HCT116 (cell line): Measurements from ENCODE around the gene MORF4L1. TPM values are rescaled to one million over a fixed set of nuclear protein-coding genes. Genes with fewer than 3 reads are reported as not detected.
"Not testable (repeated sequence)": the region's sequence is repeated elsewhere in the genome, so short reads cannot be mapped to it uniquely, and the experiment has no call there.

Experiments used
- ATAC-seq: fragments of 200-7000 bp; cut with Tn5 transposase; 2 replicates; pipeline ENCODE4 v1.9.1; 2020; ENCODE audit warnings: mild to moderate bottlenecking, moderate library complexity
- BruUV-seq: library from RNA; stranded (reverse); fragments of 400-500 nt; replicated peaks from 2 replicates; lab custom pipeline; 2021; lab: Mats Ljungman, UMichigan
- CTCF ChIA-PET: fragments of 300-600 bp; sonication (Branson Sonifier 250); formaldehyde crosslinking; loops from one replicate; lab custom pipeline; 2021; ENCODE audit warnings: antibody characterized with exemption; lab: Charles Lee
- POLR2A ChIA-PET: fragments of 300-600, 350-600 bp; sonication (Branson Sonifier 250); formaldehyde crosslinking; loops from one replicate; lab custom pipeline; 2021; ENCODE audit warnings: antibody characterized with exemption; lab: Charles Lee
- RAD21 ChIA-PET, 2 experiments: fragments of 300-600 bp; sonication (Branson Sonifier 250); formaldehyde crosslinking; loops; one replicate each; lab custom pipeline; 2023; ENCODE audit warnings: low total read pairs in 2 of 2; ENCODE audit not compliant: uncharacterized antibody in 2 of 2, unreplicated experiment in 2 of 2, low non-redundant PET in 1 of 2; lab: Charles Lee
- DNase-seq: peaks from one replicate; pipeline ENCODE4 v3.0.0-alpha.2; 2010; ENCODE audit warnings: low read depth, low spot score
- H2AFZ ChIP-seq: fragments of 200-600 bp; shearing (Covaris generic), sonication (generic); 2 replicates; pipeline ENCODE4 v1.6.1; 2017; ENCODE audit warnings: low read depth, mixed run types, mixed read lengths, antibody characterized with exemption, low read length; ENCODE audit not compliant: poor library complexity, severe bottlenecking
- H3K27ac ChIP-seq: 2 replicates; pipeline ENCODE4 v1.5.1; 2012; ENCODE audit warnings: low read depth, low read length
- H3K27me3 ChIP-seq: fragments of 200-600 bp; sonication (generic); 2 replicates; pipeline ENCODE4 v1.6.1; 2016; ENCODE audit warnings: mixed run types, low read length, mixed read lengths; ENCODE audit not compliant: insufficient read depth
- H3K36me3 ChIP-seq, 2 experiments: fragments of 200-500 bp in 1 of 2; fragments of 200-600 bp in 1 of 2; sonication (Bioruptor generic) in 1 of 2; sonication (generic) in 1 of 2; 2 replicates each; pipeline versions ENCODE4 v1.5.1 to v1.6.1; 2014 to 2016; ENCODE audit warnings: low read length in 2 of 2, inconsistent platforms in 1 of 2, mixed read lengths in 1 of 2, mixed run types in 1 of 2; ENCODE audit not compliant: insufficient read depth in 2 of 2, control insufficient read depth in 1 of 2
- H3K4me1 ChIP-seq, 2 experiments: fragments of 200-600 bp in 1 of 2; sonication (generic) in 1 of 2; 2 replicates each; pipeline versions ENCODE4 v1.5.1 to v1.6.1; 2012 to 2017; ENCODE audit warnings: low read length in 2 of 2, inconsistent platforms in 1 of 2, mild to moderate bottlenecking in 1 of 2, mixed read lengths in 1 of 2, mixed run types in 1 of 2, moderate library complexity in 1 of 2; ENCODE audit not compliant: insufficient read depth in 2 of 2, control insufficient read depth in 1 of 2
- H3K4me2 ChIP-seq: fragments of 200-600 bp; sonication (generic); 2 replicates; pipeline ENCODE4 v1.6.1; 2017; ENCODE audit warnings: mixed run types, low read length, mixed read lengths
- H3K4me3 ChIP-seq, 2 experiments: fragments of 200-600 bp in 1 of 2; sonication (generic) in 1 of 2; replicated peaks in 1 of 2; 2 replicates each; pipeline ENCODE4 v1.5.1; 2011 to 2016; ENCODE audit warnings: low read length in 2 of 2, control low read depth in 1 of 2, low read depth in 1 of 2, mild to moderate bottlenecking in 1 of 2, mixed read lengths in 1 of 2, mixed run types in 1 of 2
- H3K79me2 ChIP-seq: fragments of 200-600 bp; sonication (generic); 2 replicates; pipeline ENCODE4 v1.6.1; 2017; ENCODE audit warnings: mild to moderate bottlenecking, mixed run types, low read length, moderate library complexity, mixed read lengths; ENCODE audit not compliant: insufficient read depth
- H3K9ac ChIP-seq: fragments of 200-600 bp; sonication (generic); 2 replicates; pipeline ENCODE4 v1.6.1; 2016; ENCODE audit warnings: low read length, mixed read lengths
- H3K9me2 ChIP-seq: fragments of 200-600 bp; sonication (generic), shearing (Covaris generic); 2 replicates; pipeline ENCODE4 v1.6.1; 2017; ENCODE audit warnings: mixed run types, mild to moderate bottlenecking, moderate library complexity; ENCODE audit not compliant: insufficient read depth
- H3K9me3 ChIP-seq, 2 experiments: fragments of 200-500 bp in 1 of 2; fragments of 200-600 bp in 1 of 2; sonication (Bioruptor generic) in 1 of 2; sonication (generic) in 1 of 2; 2 replicates each; pipeline ENCODE4 v1.6.1; 2014 to 2017; ENCODE audit warnings: low read length in 2 of 2, mixed read lengths in 2 of 2, inconsistent platforms in 1 of 2, low read depth in 1 of 2, mild to moderate bottlenecking in 1 of 2, mixed run types in 1 of 2, moderate library complexity in 1 of 2; ENCODE audit not compliant: control insufficient read depth in 1 of 2, insufficient read depth in 1 of 2
- H4K20me1 ChIP-seq: fragments of 200-600 bp; sonication (generic), shearing (Covaris generic); 2 replicates; pipeline ENCODE4 v1.6.1; 2017; ENCODE audit warnings: mixed run types, mild to moderate bottlenecking, moderate library complexity; ENCODE audit not compliant: insufficient read depth
- ATF3 ChIP-seq: IDR thresholded peaks from 2 replicates; pipeline ENCODE4 v1.6.1; 2012
- CBX3 ChIP-seq: IDR thresholded peaks from 2 replicates; pipeline ENCODE4 v1.6.1; 2012; ENCODE audit warnings: low read depth
- CEBPB ChIP-seq: IDR thresholded peaks from 2 replicates; pipeline ENCODE4 v1.6.1; 2012; ENCODE audit warnings: low read depth
- CTCF ChIP-seq, 3 experiments: fragments of 200-600 bp in 1 of 3; sonication (generic) in 1 of 3; IDR thresholded peaks in 2 of 3; conservative IDR thresholded peaks in 1 of 3; 2 replicates each; pipeline ENCODE4 v1.5.1; 2012 to 2017; ENCODE audit warnings: low read depth in 2 of 3, low read length in 2 of 3, antibody characterized with exemption in 1 of 3, borderline replicate concordance in 1 of 3, control low read depth in 1 of 3, mild to moderate bottlenecking in 1 of 3, mixed read lengths in 1 of 3, mixed run types in 1 of 3, moderate library complexity in 1 of 3; ENCODE audit not compliant: insufficient read depth in 1 of 3
- FOSL1 ChIP-seq: IDR thresholded peaks from 2 replicates; pipeline ENCODE4 v1.6.1; 2012; ENCODE audit warnings: low read depth
- MAX ChIP-seq: IDR thresholded peaks from 2 replicates; pipeline ENCODE4 v1.6.1; 2012
- POLR2A ChIP-seq: IDR thresholded peaks from 2 replicates; pipeline ENCODE4 v1.7.0; 2011; ENCODE audit warnings: borderline replicate concordance; ENCODE audit not compliant: insufficient read depth, insufficient read length; ENCODE audit errors: extremely low read depth
- POLR2AphosphoS5 ChIP-seq: IDR thresholded peaks from 2 replicates; pipeline ENCODE4 v1.6.1; 2011; ENCODE audit warnings: mild to moderate bottlenecking, low read depth, low read length, moderate library complexity
- RAD21 ChIP-seq: IDR thresholded peaks from 2 replicates; pipeline ENCODE4 v1.6.1; 2012; ENCODE audit warnings: low read depth, mild to moderate bottlenecking
- YY1 ChIP-seq: IDR thresholded peaks from 2 replicates; pipeline ENCODE4 v1.6.1; 2011; ENCODE audit warnings: low read length, low read depth, moderate library complexity, mild to moderate bottlenecking; ENCODE audit not compliant: insufficient replicate concordance; ENCODE audit errors: extremely low read depth
- intact Hi-C: fragments of 100-400 bp; cut with micrococcal nuclease; formaldehyde crosslinking; loops from 2 replicates; pipeline ENCODE4 v1.10.0; 2022
- total RNA-seq: library from RNA; stranded (reverse); gene quantifications from one replicate; pipeline ENCODE4 v1.2.1, GENCODE V29; 2021; ENCODE audit not compliant: unreplicated experiment

The MORF4L1 gene
- total RNA-seq, 1 experiment from 2014 or later, result 273 TPM

- TF ChIP-seq FOSL1 (no peak), CEBPB (no peak), YY1 (no peak), POLR2AphosphoS5 (no peak), MAX (no peak)
These were observed 16.9 kb upstream of the MORF4L1 start (continued) for GRCh38 chr15:78855746-78856145.

- peaks cover 0 to 8% of the 10 kb centered on the region in 2 experiments; a peak in 2 of 4 replicates for H3K4me1 ChIP-seq
- POLR2A ChIA-PET, result interaction anchor here (0.9 to 1.0 kb wide), 2 partner anchors 11 to 12 kb away, joined by 3 to 5 read pairs; no protein-coding TSS in a partner anchor
These were observed 12.5 kb upstream of the MORF4L1 start for GRCh38 chr15:78859971-78860719.

GRCh38 chr15:78865585-78865984 is 7.1 kb upstream of the MORF4L1 start:
- H4K20me1 ChIP-seq, DNase-seq, H2AFZ ChIP-seq, H3K36me3 ChIP-seq, H3K9me2 ChIP-seq, H3K27ac ChIP-seq, intact Hi-C loops, BruUV-seq, H3K4me1 ChIP-seq, H3K79me2 ChIP-seq, H3K9me3 ChIP-seq, H3K4me3 ChIP-seq, ATAC-seq, H3K9ac ChIP-seq, POLR2A ChIA-PET, H3K4me2 ChIP-seq, RAD21 ChIA-PET, CTCF ChIA-PET, H3K27me3 ChIP-seq: not testable (repeated sequence)

More at GRCh38 chr15:78859971-78860719, 12.5 kb upstream of the MORF4L1 start:
- RAD21 ChIA-PET, result no interaction called here
- H3K27ac ChIP-seq, result peak overlapping the region; percentile 18; the same call in 1 of the 2 replicates
- peak; percentile 79 for DNase-seq
- peak overlapping the region; percentile 98 for H2AFZ ChIP-seq
- peak overlapping the region; percentile 80 for H3K4me2 ChIP-seq
- peak overlapping the region; percentile 57 for H3K9ac ChIP-seq
- H3K9me2 ChIP-seq, result no peaks in the 10 kb centered on the region
- H3K4me3 ChIP-seq, result peak overlapping the region; percentile 36 to 53
- CTCF ChIA-PET, result interaction anchor here (1.5 to 1.7 kb wide), 3 partner anchors 11 to 49 kb away, joined by 4 to 6 read pairs (median 5); partner anchors contain the start of genes ADAMTS7 and MORF4L1
- no peaks in the 10 kb centered on the region for H3K36me3 ChIP-seq
- no peaks in the 10 kb centered on the region for H4K20me1 ChIP-seq
- ATAC-seq, result peak; percentile 88
- H3K27me3 ChIP-seq, result no peaks in the 10 kb centered on the region
- peak; percentile 19 for TF ChIP-seq YY1
- TF ChIP-seq ATF3, result peak; percentile 97
- no peak for TF ChIP-seq POLR2A
- peak; percentile 21; the same call in 1 of the 2 replicates for TF ChIP-seq RAD21
- TF ChIP-seq MAX, result 0 out of 2 replicates have a peak, but pooled peaks have one; percentile 26
- peak; percentile 82; the same call in 1 of the 2 replicates for TF ChIP-seq CBX3
- TF ChIP-seq POLR2AphosphoS5, result no peak
- peak; percentile 43 to 65 (median 62); a peak in 4 of 6 replicates for TF ChIP-seq CTCF (IDR thresholded peaks at IDR 0.05 in 2 of 3, conservative IDR thresholded peaks at IDR 0.05 in 1 of 3; ENCODE audit: borderline replicate concordance in 1 of 3, insufficient read depth in 1 of 3, low read depth in 2 of 3, low read length in 2 of 3)
- H3K9me3 ChIP-seq, result no peaks in the 10 kb centered on the region
- intact Hi-C loops, result no loop called here
- H3K79me2 ChIP-seq, result no peaks in the 10 kb centered on the region
- no TSS peak for BruUV-seq
